ENCODE data around the gene FAM76A.

The FAM76A gene

GRCh38 chr1:27705545-27705944, 20.2 kb upstream of the FAM76A start:
- Histone ChIP-seq H3K9me3 (no peaks in the 10 kb centered on the region), H3K36me3 (replicated peaks) (no peaks in the 10 kb centered on the region), H3K4me1 (no peaks in the 10 kb centered on the region), H3K4me3 (no peak overlapping the region), H3K27me3 (ENCODE audit: low read depth) (no peaks in the 10 kb centered on the region)
- no peak for DNase-seq (ENCODE audit: low spot score in 2 of 2)
- in situ Hi-C loops (cut with MboI; ENCODE audit: low sequenced_read_pairs): no loop called here

GRCh38 chr1:27710574-27710973, 15.2 kb upstream of the FAM76A start:
- Histone ChIP-seq H3K36me3 (replicated peaks) (no peaks in the 10 kb centered on the region), H3K9me3 (no peaks in the 10 kb centered on the region), H3K4me3 (no peak overlapping the region), H3K4me1 (no peaks in the 10 kb centered on the region), H3K27me3 (ENCODE audit: low read depth) (no peaks in the 10 kb centered on the region)
- in situ Hi-C loops (cut with MboI; ENCODE audit: low sequenced_read_pairs): no loop called here
- DNase-seq (ENCODE audit: low spot score in 2 of 2): no peak

GRCh38 chr1:27713139-27713725, 12.5 kb upstream of the FAM76A start:
- no peak for DNase-seq (ENCODE audit: low spot score in 2 of 2)

GRCh38 chr1:27713869-27714513, 11.8 kb upstream of the FAM76A start:
- H3K36me3 ChIP-seq (replicated peaks): no peaks in the 10 kb centered on the region
- no peaks in the 10 kb centered on the region for H3K4me1 ChIP-seq
- no peak for DNase-seq (ENCODE audit: low spot score in 2 of 2)
- H3K27me3 ChIP-seq (ENCODE audit: low read depth): peaks cover 3% of the 10 kb centered on the region; the same call in 1 of the 2 replicates
- H3K9me3 ChIP-seq: 0 out of 2 replicates have a peak, but pooled peaks cover 2% of the 10 kb centered on the region
- in situ Hi-C loops (cut with MboI; ENCODE audit: low sequenced_read_pairs): no loop called here
- H3K4me3 ChIP-seq: no peak overlapping the region

More at GRCh38 chr1:27713139-27713725, 12.5 kb upstream of the FAM76A start:
- no peaks in the 10 kb centered on the region for H3K36me3 ChIP-seq (replicated peaks)
- no peaks in the 10 kb centered on the region for H3K4me1 ChIP-seq
- H3K4me3 ChIP-seq: no peak overlapping the region
- in situ Hi-C loops (cut with MboI; ENCODE audit: low sequenced_read_pairs): no loop called here
- H3K27me3 ChIP-seq (ENCODE audit: low read depth): peaks cover 3% of the 10 kb centered on the region; the same call in 1 of the 2 replicates
- 0 out of 2 replicates have a peak, but pooled peaks cover 2% of the 10 kb centered on the region for H3K9me3 ChIP-seq

GRCh38 chr1:27716262-27716895, 9.4 kb upstream of the FAM76A start:
- Histone ChIP-seq H3K9me3 (0 out of 2 replicates have a peak, but pooled peaks cover 2% of the 10 kb centered on the region), H3K36me3 (replicated peaks) (no peaks in the 10 kb centered on the region), H3K4me3 (no peak overlapping the region), H3K4me1 (no peaks in the 10 kb centered on the region), H3K27me3 (ENCODE audit: low read depth) (peaks cover 10% of the 10 kb centered on the region)
- no peak for DNase-seq (ENCODE audit: low spot score in 2 of 2)
- in situ Hi-C loops (cut with MboI; ENCODE audit: low sequenced_read_pairs): no loop called here

- in situ Hi-C loops (cut with MboI; ENCODE audit: low sequenced_read_pairs): no loop called here
- DNase-seq (ENCODE audit: low spot score in 2 of 2): no peak
- H3K9me3 ChIP-seq: 0 out of 2 replicates have a peak, but pooled peaks cover 2% of the 10 kb centered on the region
- no peaks in the 10 kb centered on the region for H3K4me1 ChIP-seq
- no peaks in the 10 kb centered on the region for H3K36me3 ChIP-seq (replicated peaks)
- H3K27me3 ChIP-seq (ENCODE audit: low read depth): peaks cover 10% of the 10 kb centered on the region
- no peak overlapping the region for H3K4me3 ChIP-seq
Observed at GRCh38 chr1:27719286-27720251, 6.2 kb upstream of the FAM76A start.

GRCh38 chr1:27724961-27725373, 794 bp upstream of the FAM76A start:
- H3K4me1 ChIP-seq: peaks cover 10% of the 10 kb centered on the region
- peak in 1 of 2 experiments; percentile 31 for DNase-seq (ENCODE audit: low spot score in 2 of 2)
- no peaks in the 10 kb centered on the region for H3K9me3 ChIP-seq
- H3K36me3 ChIP-seq (replicated peaks): peaks cover 11% of the 10 kb centered on the region
- peak overlapping the region; percentile 7; the same call in 1 of the 2 replicates for H3K4me3 ChIP-seq
- in situ Hi-C loops (cut with MboI; ENCODE audit: low sequenced_read_pairs): no loop called here
- H3K27me3 ChIP-seq (ENCODE audit: low read depth): peaks cover 1% of the 10 kb centered on the region; the same call in 1 of the 2 replicates

- H3K4me3 ChIP-seq: peak overlapping the region; percentile 77
- peaks cover 10% of the 10 kb centered on the region for H3K4me1 ChIP-seq
- H3K9me3 ChIP-seq: no peaks in the 10 kb centered on the region
- peaks cover 11% of the 10 kb centered on the region for H3K36me3 ChIP-seq (replicated peaks)
- no peaks in the 10 kb centered on the region for H3K27me3 ChIP-seq (ENCODE audit: low read depth)
- in situ Hi-C loops (cut with MboI; ENCODE audit: low sequenced_read_pairs): no loop called here
- DNase-seq (ENCODE audit: low spot score in 2 of 2): peak; percentile 41 to 81
Observed at GRCh38 chr1:27726173-27727044, 648 bp downstream of the FAM76A start.

- Histone ChIP-seq H3K9me3 (no peaks in the 10 kb centered on the region), H3K27me3 (ENCODE audit: low read depth) (no peaks in the 10 kb centered on the region), H3K4me1 (peaks cover 10% of the 10 kb centered on the region), H3K36me3 (replicated peaks) (peaks cover 17% of the 10 kb centered on the region), H3K4me3 (peak overlapping the region; percentile 77; the same call in 1 of the 2 replicates)
- in situ Hi-C loops (cut with MboI; ENCODE audit: low sequenced_read_pairs): no loop called here
- DNase-seq (ENCODE audit: low spot score in 2 of 2): no peak
Observed at GRCh38 chr1:27727126-27727525, 1.4 kb downstream of the FAM76A start.

- peaks cover 19% of the 10 kb centered on the region for H3K36me3 ChIP-seq (replicated peaks)
- no peak for DNase-seq (ENCODE audit: low spot score in 2 of 2)
- in situ Hi-C loops (cut with MboI; ENCODE audit: low sequenced_read_pairs): no loop called here
- H3K4me3 ChIP-seq: no peak overlapping the region
- no peaks in the 10 kb centered on the region for H3K9me3 ChIP-seq
- no peaks in the 10 kb centered on the region for H3K4me1 ChIP-seq
- no peaks in the 10 kb centered on the region for H3K27me3 ChIP-seq (ENCODE audit: low read depth)
Observed at GRCh38 chr1:27736252-27736651, 10.5 kb downstream of the FAM76A start.

GRCh38 chr1:27741121-27741520, 15.4 kb downstream of the FAM76A start:
- Histone ChIP-seq H3K36me3 (replicated peaks) (peaks cover 4% of the 10 kb centered on the region), H3K4me1 (no peaks in the 10 kb centered on the region), H3K9me3 (no peaks in the 10 kb centered on the region), H3K4me3 (no peak overlapping the region), H3K27me3 (ENCODE audit: low read depth) (no peaks in the 10 kb centered on the region)
- DNase-seq (ENCODE audit: low spot score in 2 of 2): no peak
- in situ Hi-C loops (cut with MboI; ENCODE audit: low sequenced_read_pairs): no loop called here

GRCh38 chr1:27744556-27744955, 18.8 kb downstream of the FAM76A start:
- Histone ChIP-seq H3K36me3 (replicated peaks) (peaks cover 9% of the 10 kb centered on the region), H3K27me3 (ENCODE audit: low read depth) (no peaks in the 10 kb centered on the region), H3K4me3 (no peak overlapping the region), H3K9me3 (no peaks in the 10 kb centered on the region), H3K4me1 (no peaks in the 10 kb centered on the region)
- no peak for DNase-seq (ENCODE audit: low spot score in 2 of 2)
- in situ Hi-C loops (cut with MboI; ENCODE audit: low sequenced_read_pairs): no loop called here
